ENCODE results near the gene EVC2. TPM values are rescaled to one million over a fixed set of nuclear protein-coding genes. Genes with fewer than 3 reads are reported as not detected.

EVC2 gene
- polyA plus RNA-seq, 3 donors, result 0.04 to 0.12 (median 0.08) TPM

GRCh38 chr4:5713861-5714260, 5.5 kb upstream of the EVC2 start:
- Mint-ChIP-seq H3K36me3 (peaks cover 0 to 2% of the 10 kb centered on the region in 2 donors), H3K9me3 (peaks cover 0 to 28% (median 14%) of the 10 kb centered on the region in 7 donors), H3K4me1 (peaks cover 10% of the 10 kb centered on the region), H3K27me3 (ENCODE audit: low read depth in 3 of 3) (peaks cover 31 to 53% (median 41%) of the 10 kb centered on the region in 3 donors), H3K4me3 (no peak overlapping the region), H3K27ac (no peak overlapping the region)
- Histone ChIP-seq H3K4me1 (ENCODE audit: control insufficient read depth in 1 of 2, insufficient read depth in 2 of 2, low read length in 2 of 2) (peaks cover 4 to 12% of the 10 kb centered on the region in 2 donors), H3K9me3 (replicated peaks in 1 of 2; ENCODE audit: control insufficient read depth in 1 of 2, insufficient read depth in 1 of 2, low read length in 2 of 2) (peaks cover 8 to 14% of the 10 kb centered on the region in 2 donors), H3K36me3 (replicated peaks in 1 of 2; ENCODE audit: control insufficient read depth in 1 of 2, insufficient read depth in 2 of 2, low read length in 2 of 2) (no peaks in the 10 kb centered on the region), H3K4me3 (replicated peaks in 1 of 3; ENCODE audit: low read depth in 2 of 3, low read length in 3 of 3) (no peak overlapping the region), H3K9ac (ENCODE audit: insufficient read depth, low read length, poor library complexity, severe bottlenecking) (no peak overlapping the region), H3K27me3 (ENCODE audit: control insufficient read depth in 2 of 2, insufficient read depth in 2 of 2, low read length in 2 of 2) (peaks cover 26 to 39% of the 10 kb centered on the region in 2 donors), H4K20me1 (ENCODE audit: insufficient read depth, low read length) (no peaks in the 10 kb centered on the region), H3K27ac (ENCODE audit: low read depth in 1 of 2, low read length in 2 of 2) (no peak overlapping the region), H3K79me2 (ENCODE audit: insufficient read depth, low read length) (no peaks in the 10 kb centered on the region), H3K4me2 (replicated peaks; ENCODE audit: extremely low read depth, low read length, poor library complexity, severe bottlenecking) (no peak overlapping the region), H2AFZ (ENCODE audit: insufficient read depth, low read depth, low read length, poor library complexity, severe bottlenecking) (no peak overlapping the region)
- intact Hi-C loops (cut with micrococcal nuclease), result no loop called here
- no peak for TF ChIP-seq CTCF (IDR thresholded peaks at IDR 0.05)
- WGBS (ENCODE audit: insufficient coverage), result 76% methylated on average over 6 of the region's 6 CpGs
- DNase-seq, result no peak

- Mint-ChIP-seq H3K27ac (no peak overlapping the region), H3K9me3 (peaks cover 0 to 31% (median 14%) of the 10 kb centered on the region in 7 donors), H3K4me1 (peaks cover 11% of the 10 kb centered on the region), H3K36me3 (peaks cover 0 to 2% of the 10 kb centered on the region in 2 donors), H3K4me3 (peak overlapping the region in 1 of 2 donors; percentile 73), H3K27me3 (ENCODE audit: low read depth in 3 of 3) (peaks cover 36 to 63% (median 48%) of the 10 kb centered on the region in 3 donors)
- H3K9ac ChIP-seq (ENCODE audit: insufficient read depth, low read length, poor library complexity, severe bottlenecking), result no peak overlapping the region
- H2AFZ ChIP-seq (ENCODE audit: insufficient read depth, low read depth, low read length, poor library complexity, severe bottlenecking), result no peak overlapping the region
- DNase-seq, result no peak
- H3K79me2 ChIP-seq (ENCODE audit: insufficient read depth, low read length), result no peaks in the 10 kb centered on the region
- no peak overlapping the region for H3K4me2 ChIP-seq (replicated peaks; ENCODE audit: extremely low read depth, low read length, poor library complexity, severe bottlenecking)
- peaks cover 6 to 19% of the 10 kb centered on the region in 2 donors for H3K4me1 ChIP-seq (ENCODE audit: control insufficient read depth in 1 of 2, insufficient read depth in 2 of 2, low read length in 2 of 2)
- no peaks in the 10 kb centered on the region for H4K20me1 ChIP-seq (ENCODE audit: insufficient read depth, low read length)
- 90% methylated on average over 2 of the region's 3 CpGs for WGBS (ENCODE audit: insufficient coverage)
- peaks cover 26 to 47% of the 10 kb centered on the region in 2 donors for H3K27me3 ChIP-seq (ENCODE audit: control insufficient read depth in 2 of 2, insufficient read depth in 2 of 2, low read length in 2 of 2)
- no peak overlapping the region for H3K4me3 ChIP-seq (replicated peaks in 1 of 3; ENCODE audit: low read depth in 2 of 3, low read length in 3 of 3)
- intact Hi-C loops (cut with micrococcal nuclease), result no loop called here
- no peak overlapping the region for H3K27ac ChIP-seq (ENCODE audit: low read depth in 1 of 2, low read length in 2 of 2)
- no peak for TF ChIP-seq CTCF (IDR thresholded peaks at IDR 0.05)
- H3K9me3 ChIP-seq (replicated peaks in 1 of 2; ENCODE audit: control insufficient read depth in 1 of 2, insufficient read depth in 1 of 2, low read length in 2 of 2), result peaks cover 8 to 14% of the 10 kb centered on the region in 2 donors
- no peaks in the 10 kb centered on the region for H3K36me3 ChIP-seq (replicated peaks in 1 of 2; ENCODE audit: control insufficient read depth in 1 of 2, insufficient read depth in 2 of 2, low read length in 2 of 2)
Observed at GRCh38 chr4:5712931-5713330, 4.6 kb upstream of the EVC2 start.
